Stomach smooth muscle (tissue), 2 donors: ENCODE results near the gene DIS3L2.
"Not testable (repeated sequence)": the region's sequence is repeated elsewhere in the genome, so short reads cannot be mapped to it uniquely, and the experiment has no call there.

Experiments used
- H3K27ac ChIP-seq: one replicate; pipeline ENCODE4 v1.7.0; 2013; ENCODE audit warnings: mild to moderate bottlenecking, low read length, inconsistent platforms
- H3K27me3 ChIP-seq, 2 donors: one replicate each; pipeline ENCODE4 v1.7.0; 2013; ENCODE audit warnings: low read length in 2 of 2; ENCODE audit not compliant: insufficient read depth in 2 of 2, control insufficient read depth in 1 of 2
- H3K36me3 ChIP-seq, 2 donors: one replicate each; pipeline ENCODE4 v1.7.0; 2013; ENCODE audit warnings: low read length in 2 of 2; ENCODE audit not compliant: control insufficient read depth in 2 of 2, insufficient read depth in 2 of 2
- H3K4me1 ChIP-seq: one replicate; pipeline ENCODE4 v1.7.0; 2013; ENCODE audit warnings: low read length; ENCODE audit not compliant: control insufficient read depth, insufficient read depth
- H3K4me3 ChIP-seq, 2 donors: one replicate each; pipeline ENCODE4 v1.7.0; 2013; ENCODE audit warnings: low read length in 2 of 2
- H3K9ac ChIP-seq, 2 donors: one replicate each; pipeline ENCODE4 v1.7.0; 2013; ENCODE audit warnings: low read length in 2 of 2, mild to moderate bottlenecking in 1 of 2
- H3K9me3 ChIP-seq, 2 donors: one replicate each; pipeline ENCODE4 v1.7.0; 2013; ENCODE audit warnings: low read length in 2 of 2; ENCODE audit not compliant: control insufficient read depth in 2 of 2
- donor health status: healthy.
- donor health status: Pancreatic carcinoma.

The DIS3L2 gene

DNA sequence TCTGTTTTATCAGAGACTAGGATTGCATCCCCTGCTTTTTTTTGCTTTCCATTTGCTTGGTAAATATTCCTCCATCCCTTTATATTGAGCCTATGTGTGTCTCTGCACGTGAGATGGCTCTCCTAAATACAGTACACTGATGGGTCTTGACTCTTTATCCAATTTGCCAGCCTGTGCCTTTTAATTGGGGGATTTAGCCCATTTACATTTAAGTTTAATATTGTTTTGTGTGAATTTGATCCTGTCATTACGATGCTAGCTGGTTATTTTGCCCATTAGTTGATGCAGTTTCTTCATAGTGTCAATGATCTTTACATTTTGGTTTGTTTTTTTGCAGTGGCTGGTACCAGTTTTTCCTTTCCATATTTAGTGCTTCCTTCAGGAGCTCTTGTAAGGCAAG is 73.8 kb downstream of the DIS3L2 start:
- not testable (repeated sequence) for H3K4me3 ChIP-seq, H3K27ac ChIP-seq, H3K9me3 ChIP-seq, H3K27me3 ChIP-seq, H3K4me1 ChIP-seq, H3K9ac ChIP-seq, H3K36me3 ChIP-seq

DNA sequence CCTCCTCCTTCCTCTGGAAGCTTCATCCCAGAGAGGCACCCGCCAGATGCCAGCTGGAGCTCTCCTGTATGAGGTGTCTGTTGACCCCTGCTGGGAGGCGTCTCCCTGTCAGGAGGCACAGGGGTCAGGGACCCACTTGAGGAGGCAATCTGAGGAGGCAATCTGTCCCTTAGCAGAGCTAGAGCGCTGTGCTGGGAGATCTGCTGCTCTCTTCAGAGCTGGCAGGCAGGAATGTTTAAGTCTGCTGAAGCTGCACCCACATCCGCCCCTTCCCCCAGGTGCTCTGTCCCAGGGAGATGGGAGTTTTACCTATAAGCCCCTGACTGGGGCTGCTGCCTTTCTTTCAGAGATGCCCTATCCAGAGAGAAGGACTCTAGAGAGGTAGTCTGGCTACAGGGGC is 75.4 kb downstream of the DIS3L2 start:
- not testable (repeated sequence) for H3K9ac ChIP-seq, H3K27ac ChIP-seq, H3K4me1 ChIP-seq, H3K4me3 ChIP-seq, H3K9me3 ChIP-seq, H3K27me3 ChIP-seq, H3K36me3 ChIP-seq

DNA sequence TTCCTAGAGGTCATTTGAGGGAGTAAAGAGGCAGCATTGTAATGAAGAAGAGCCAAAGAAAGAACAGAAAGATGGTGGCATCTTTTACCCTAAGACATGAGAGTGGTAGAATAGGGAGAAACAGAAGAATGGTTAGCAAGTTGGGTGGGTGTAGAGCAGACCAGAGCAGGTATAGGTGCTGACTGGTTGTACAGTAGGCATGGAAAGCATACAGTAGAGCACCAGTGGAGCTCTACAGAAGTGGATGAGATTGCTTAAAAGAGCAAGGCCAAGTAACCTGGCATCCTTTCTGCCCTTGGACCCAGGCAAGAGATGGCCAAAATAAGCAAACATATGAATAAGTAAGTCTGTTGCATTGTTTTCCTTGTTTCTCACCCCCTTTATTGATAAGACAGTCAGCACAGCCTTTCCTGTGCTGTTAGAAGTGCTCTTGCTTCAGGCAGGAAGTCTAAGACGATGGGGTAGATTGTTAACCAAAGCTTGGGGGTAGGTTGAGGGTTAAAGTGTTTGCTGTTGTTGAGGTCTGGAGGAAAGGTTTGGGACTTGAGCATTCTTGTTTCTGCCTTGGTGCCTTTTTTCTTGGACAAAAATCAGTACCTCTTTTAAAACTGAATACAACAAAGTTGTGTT is 76.9 kb downstream of the DIS3L2 start:
- Histone ChIP-seq H3K9ac (no peak overlapping the region), H3K4me1 (no peaks in the 10 kb centered on the region), H3K9me3 (no peaks in the 10 kb centered on the region), H3K4me3 (no peak overlapping the region), H3K27me3 (no peaks in the 10 kb centered on the region), H3K27ac (no peak overlapping the region), H3K36me3 (no peaks in the 10 kb centered on the region)

DNA sequence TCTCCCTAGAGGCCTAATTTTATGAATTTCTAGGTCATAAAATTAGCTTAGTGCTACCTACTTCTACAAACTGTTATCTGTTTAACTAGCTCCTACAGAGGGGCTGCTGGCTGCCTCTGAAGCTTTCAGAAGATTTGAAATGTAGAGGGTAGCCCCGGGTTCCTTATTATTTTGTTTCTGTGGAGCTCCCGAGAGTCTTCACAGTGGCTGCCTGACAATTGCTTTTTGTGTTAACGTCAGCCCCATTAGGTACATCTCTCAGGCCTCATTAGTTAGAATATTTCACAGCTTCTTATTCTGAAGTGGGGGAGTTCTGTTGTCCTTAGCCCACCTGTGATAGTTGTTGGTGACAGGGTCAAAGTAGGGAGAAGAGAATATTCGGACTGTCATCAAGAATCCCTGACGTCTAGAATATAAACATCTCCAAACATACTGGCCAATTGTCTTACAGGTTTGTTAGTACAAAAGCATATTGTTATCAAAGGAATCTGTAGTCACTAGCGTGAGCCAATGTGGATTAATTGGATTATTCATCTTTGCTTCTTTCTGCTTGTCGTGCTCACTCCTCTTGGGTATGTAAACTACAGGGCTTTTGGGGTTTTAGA is 77.5 kb downstream of the DIS3L2 start:
- Histone ChIP-seq H3K9ac (no peak overlapping the region), H3K27me3 (no peaks in the 10 kb centered on the region), H3K27ac (no peak overlapping the region), H3K36me3 (no peaks in the 10 kb centered on the region), H3K4me1 (no peaks in the 10 kb centered on the region), H3K9me3 (no peaks in the 10 kb centered on the region), H3K4me3 (no peak overlapping the region)

DNA sequence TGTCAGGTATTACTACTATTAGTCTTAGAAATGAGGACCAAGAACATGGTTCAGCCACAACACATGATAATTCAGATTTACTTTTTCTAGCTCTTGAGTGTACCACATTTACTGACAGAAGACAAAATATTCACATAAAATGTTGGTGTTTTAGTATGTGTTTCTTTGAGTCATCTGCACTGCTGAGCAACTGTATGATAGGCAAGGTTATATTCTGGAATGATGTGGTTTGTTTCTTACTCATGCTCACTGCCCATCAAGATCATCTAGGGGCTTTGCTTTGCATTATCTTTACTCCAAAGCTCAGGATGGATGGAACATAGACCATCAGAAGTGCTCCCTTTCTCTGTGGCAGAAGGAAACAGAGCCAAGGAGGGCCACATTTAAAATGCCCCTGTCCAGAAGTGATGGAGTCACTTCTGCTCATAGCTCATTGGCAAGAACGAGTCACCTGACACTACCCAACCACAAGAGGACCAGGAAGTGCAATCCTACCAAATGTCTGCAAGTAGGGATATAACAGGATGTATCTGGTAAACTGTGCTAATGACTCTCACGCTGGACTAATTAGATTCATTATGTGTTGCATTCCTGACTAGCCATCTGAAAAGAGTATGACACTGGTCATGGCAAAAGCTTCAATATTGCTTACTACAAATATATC is 81.5 kb downstream of the DIS3L2 start:
- Histone ChIP-seq H3K36me3 (no peaks in the 10 kb centered on the region), H3K27ac (no peak overlapping the region), H3K9ac (no peak overlapping the region), H3K4me1 (no peaks in the 10 kb centered on the region), H3K27me3 (no peaks in the 10 kb centered on the region), H3K4me3 (no peak overlapping the region), H3K9me3 (no peaks in the 10 kb centered on the region)

DNA sequence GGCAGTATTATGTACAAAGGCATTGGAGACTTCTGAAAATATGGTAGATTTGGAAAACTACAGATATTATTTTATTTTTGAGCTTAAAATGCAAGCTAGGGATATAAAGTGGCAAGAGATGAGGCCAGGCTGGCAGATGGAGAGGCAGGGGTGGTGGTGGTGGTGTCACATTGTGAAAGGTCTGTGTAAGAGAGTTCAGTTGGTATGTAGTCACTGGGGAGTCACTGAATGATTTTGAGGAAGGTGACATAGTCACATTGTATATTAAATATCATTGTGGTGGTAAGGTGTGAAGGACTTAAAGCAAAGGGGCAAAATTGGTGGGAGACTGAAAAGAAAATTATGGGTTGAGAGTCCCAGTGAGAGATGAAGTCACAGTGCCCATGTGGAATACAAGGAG is 82.5 kb downstream of the DIS3L2 start:
- Histone ChIP-seq H3K27ac (no peak overlapping the region), H3K9me3 (no peaks in the 10 kb centered on the region)

DNA sequence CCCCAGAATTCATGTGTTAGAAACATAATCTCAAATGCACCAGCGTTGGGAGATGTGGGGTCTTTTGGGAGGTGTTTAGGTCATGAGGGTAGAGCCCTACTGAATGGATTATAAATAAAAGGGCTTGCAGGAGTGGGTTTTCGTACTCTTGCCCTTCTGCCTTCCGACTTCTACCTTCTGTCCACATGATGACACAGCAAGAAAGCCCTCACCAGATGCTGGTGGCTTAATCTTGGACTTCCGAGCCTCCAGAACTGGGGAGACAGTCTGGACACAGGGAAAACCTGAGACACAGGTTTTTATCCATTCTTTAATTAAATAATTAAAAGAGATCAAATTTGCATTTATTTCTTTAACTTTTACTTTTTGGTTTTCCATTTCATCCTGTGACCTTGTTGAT is 87.8 kb downstream of the DIS3L2 start:
- H3K36me3 ChIP-seq, result no peaks in the 10 kb centered on the region
- no peaks in the 10 kb centered on the region for H3K27me3 ChIP-seq
- H3K9ac ChIP-seq, result no peak overlapping the region
- no peaks in the 10 kb centered on the region for H3K4me1 ChIP-seq
- no peak overlapping the region for H3K4me3 ChIP-seq
- no peak overlapping the region for H3K27ac ChIP-seq
- H3K9me3 ChIP-seq, result no peaks in the 10 kb centered on the region

More for the DNA sequence above, 82.5 kb downstream of the DIS3L2 start:
- Histone ChIP-seq H3K4me1 (no peaks in the 10 kb centered on the region), H3K27me3 (no peaks in the 10 kb centered on the region), H3K9ac (no peak overlapping the region), H3K4me3 (no peak overlapping the region), H3K36me3 (no peaks in the 10 kb centered on the region)

DNA sequence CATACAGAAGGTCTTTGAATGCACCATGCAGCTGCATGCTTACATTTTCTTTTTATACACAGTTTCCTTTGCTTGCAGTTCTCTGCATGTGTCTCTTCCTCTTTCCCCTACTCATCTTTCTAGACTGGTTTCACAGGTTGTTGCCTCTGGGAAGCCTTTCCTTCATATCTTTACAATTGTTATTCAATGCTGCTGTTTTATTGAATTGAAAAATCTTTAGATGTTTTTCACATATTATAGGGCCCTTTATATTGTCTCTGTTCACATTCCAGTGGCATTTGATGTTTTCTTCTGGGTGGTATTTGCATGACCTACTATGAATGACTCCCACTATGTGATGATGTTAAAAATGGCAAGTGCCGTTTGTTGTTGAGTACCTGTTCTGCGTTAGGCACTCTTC is 91.1 kb downstream of the DIS3L2 start:
- Histone ChIP-seq H3K4me3 (no peak overlapping the region), H3K9ac (no peak overlapping the region), H3K27me3 (no peaks in the 10 kb centered on the region), H3K4me1 (no peaks in the 10 kb centered on the region), H3K9me3 (no peaks in the 10 kb centered on the region), H3K27ac (no peak overlapping the region), H3K36me3 (no peaks in the 10 kb centered on the region)

DNA sequence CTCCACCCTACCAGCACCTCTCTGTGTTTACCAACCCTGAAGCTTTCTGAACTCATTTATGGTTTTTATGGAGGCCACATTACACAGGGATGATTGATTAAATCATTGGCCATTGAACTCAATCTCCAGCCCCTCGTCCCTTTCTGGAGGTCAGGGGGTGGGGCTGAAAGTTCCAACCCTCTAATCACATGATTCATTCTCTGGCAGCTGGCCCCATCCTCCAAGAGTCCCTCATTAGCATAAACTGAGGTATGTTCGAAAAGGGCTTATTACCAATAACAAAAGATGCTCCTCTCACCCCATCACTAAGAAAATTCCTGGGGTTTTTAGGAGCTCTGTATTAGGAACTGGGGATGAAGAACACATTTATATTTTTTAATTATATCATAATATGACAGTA is 92.3 kb downstream of the DIS3L2 start:
- H3K4me1 ChIP-seq, result no peaks in the 10 kb centered on the region
- H3K27ac ChIP-seq, result no peak overlapping the region
- no peak overlapping the region for H3K9ac ChIP-seq
- H3K36me3 ChIP-seq, result no peaks in the 10 kb centered on the region
- H3K27me3 ChIP-seq, result no peaks in the 10 kb centered on the region
- H3K4me3 ChIP-seq, result no peak overlapping the region
- no peaks in the 10 kb centered on the region for H3K9me3 ChIP-seq

DNA sequence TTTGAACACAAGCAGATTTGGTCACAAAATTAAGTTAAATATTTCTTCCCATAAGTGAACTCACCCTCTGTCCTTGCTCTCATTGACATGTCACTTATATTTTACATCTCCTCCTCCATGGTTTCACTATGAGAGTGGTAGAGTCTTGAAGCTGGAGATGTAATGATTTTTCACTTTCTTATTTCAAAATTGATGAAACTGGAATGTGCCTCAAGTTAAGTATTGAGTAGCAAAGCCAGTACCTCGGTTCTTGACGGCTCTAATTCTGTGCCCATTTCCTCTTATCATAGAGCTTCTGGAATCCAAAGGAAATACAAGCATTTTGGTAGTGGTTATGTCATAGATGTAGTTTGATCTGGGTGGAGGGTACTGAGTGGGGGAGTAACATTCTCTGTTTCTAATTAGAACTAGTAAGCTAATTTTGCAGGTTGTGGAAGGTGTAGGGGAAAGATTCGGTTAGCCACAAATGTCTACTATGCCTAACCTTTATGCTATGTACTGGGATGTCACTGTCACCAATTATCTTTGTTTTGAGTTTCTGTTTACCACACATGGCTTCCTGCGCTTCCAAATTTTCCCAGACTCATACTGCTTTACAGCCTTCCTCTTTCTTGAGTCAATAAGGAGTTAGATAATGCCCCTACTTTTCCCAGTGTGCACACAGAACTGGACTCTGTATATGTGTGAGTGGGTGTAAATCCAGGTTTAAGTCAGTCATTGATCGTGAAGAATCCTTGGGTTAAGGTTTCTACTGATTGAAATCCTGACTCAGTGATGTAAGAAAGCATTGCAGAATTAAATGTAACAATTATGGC is 96.8 kb downstream of the DIS3L2 start:
- no peak overlapping the region for H3K27ac ChIP-seq
- no peak overlapping the region for H3K9ac ChIP-seq
- no peaks in the 10 kb centered on the region for H3K9me3 ChIP-seq
- H3K4me1 ChIP-seq, result no peaks in the 10 kb centered on the region
- no peak overlapping the region for H3K4me3 ChIP-seq
- H3K36me3 ChIP-seq, result no peaks in the 10 kb centered on the region
- no peaks in the 10 kb centered on the region for H3K27me3 ChIP-seq
